Neural cell (in vitro differentiated cells): ENCODE measurements around the gene TFG. TPM values are rescaled to one million over a fixed set of nuclear protein-coding genes. Genes with fewer than 3 reads are reported as not detected.
A peak's percentile ranks its signal among the peaks of the same experiment; 100 is the strongest.

Source experiments
- H2AFZ ChIP-seq: fragments of 200-600, 300-800 bp; sonication (generic), shearing (Covaris generic); 2 replicates; pipeline ENCODE4 v1.6.0; 2014; ENCODE audit warnings: low read depth, mild to moderate bottlenecking, antibody characterized with exemption, low read length, moderate library complexity
- H3F3A ChIP-seq: fragments of 200-600 bp; shearing (Covaris generic); 2 replicates; pipeline ENCODE4 v1.6.1; 2016; ENCODE audit warnings: mild to moderate bottlenecking, moderate library complexity, mixed read lengths, antibody characterized with exemption, low read length; ENCODE audit not compliant: insufficient read depth, poor library complexity, severe bottlenecking
- H3K27ac ChIP-seq: fragments of 200-600, 300-800 bp; sonication (generic), shearing (Covaris generic); 2 replicates; pipeline ENCODE4 v1.5.1; 2014; ENCODE audit warnings: mild to moderate bottlenecking, low read length, moderate library complexity
- H3K27me3 ChIP-seq: fragments of 300-800, 200-600 bp; sonication (generic), shearing (Covaris generic); 2 replicates; pipeline ENCODE4 v1.6.0; 2014; ENCODE audit warnings: mild to moderate bottlenecking, low read depth, low read length, moderate library complexity; ENCODE audit not compliant: insufficient read depth
- H3K36me3 ChIP-seq: fragments of 300-800, 200-600 bp; sonication (generic), shearing (Covaris generic); 2 replicates; pipeline ENCODE4 v1.5.1; 2014; ENCODE audit warnings: mild to moderate bottlenecking, antibody characterized with exemption, low read length, moderate library complexity; ENCODE audit not compliant: insufficient read depth
- H3K4me2 ChIP-seq: fragments of 300-800, 200-600 bp; sonication (generic), shearing (Covaris generic); 2 replicates; pipeline ENCODE4 v1.6.0; 2014; ENCODE audit warnings: mild to moderate bottlenecking, low read length
- H3K4me3 ChIP-seq: fragments of 300-800, 200-600 bp; sonication (generic), shearing (Covaris generic); 2 replicates; pipeline ENCODE4 v1.5.1; 2014; ENCODE audit warnings: mild to moderate bottlenecking, low read length, moderate library complexity
- H3K79me2 ChIP-seq: fragments of 200-600 bp; shearing (Covaris generic); replicated peaks from 2 replicates; pipeline ENCODE4 v1.6.0; 2014; ENCODE audit warnings: mild to moderate bottlenecking, low read length, moderate library complexity; ENCODE audit not compliant: insufficient read depth
- H3K9ac ChIP-seq: fragments of 300-800, 200-600 bp; sonication (generic), shearing (Covaris generic); 2 replicates; pipeline ENCODE4 v1.6.1; 2016; ENCODE audit warnings: mild to moderate bottlenecking, low read length, mixed read lengths
- H3K9me2 ChIP-seq: fragments of 200-600 bp; shearing (Covaris generic); 2 replicates; pipeline ENCODE4 v1.6.1; 2016; ENCODE audit warnings: mild to moderate bottlenecking, low read length, mixed read lengths; ENCODE audit not compliant: insufficient read depth
- H3K9me3 ChIP-seq: fragments of 200-600, 300-800 bp; sonication (generic), shearing (Covaris generic); 2 replicates; pipeline ENCODE4 v1.6.1; 2016; ENCODE audit warnings: mild to moderate bottlenecking, mixed run types, low read length, moderate library complexity, mixed read lengths
- H4K20me1 ChIP-seq: fragments of 200-600 bp; shearing (Covaris generic); 2 replicates; pipeline ENCODE4 v1.6.1; 2016; ENCODE audit warnings: mild to moderate bottlenecking, mixed run types; ENCODE audit not compliant: insufficient read depth
- CTCF ChIP-seq: fragments of 450-650 bp; IDR thresholded peaks from 2 replicates; pipeline ENCODE4 v1.5.1; 2014; ENCODE audit warnings: antibody characterized with exemption, mild to moderate bottlenecking, moderate library complexity; ENCODE audit not compliant: poor library complexity, severe bottlenecking
- EP300 ChIP-seq: fragments of 450-650 bp; conservative IDR thresholded peaks from 2 replicates; pipeline ENCODE4 v1.6.1; 2014; ENCODE audit warnings: antibody characterized with exemption, mild to moderate bottlenecking, moderate library complexity; ENCODE audit not compliant: poor library complexity, severe bottlenecking
- EZH2 ChIP-seq: fragments of 200-600, 300-800 bp; shearing (Covaris generic), sonication (generic); IDR thresholded peaks from 2 replicates; pipeline ENCODE4 v1.6.1; 2014; ENCODE audit warnings: antibody characterized with exemption, low read length, borderline replicate concordance, mild to moderate bottlenecking; ENCODE audit not compliant: insufficient read depth, poor library complexity, severe bottlenecking
- MXI1 ChIP-seq: fragments of 450-650 bp; conservative IDR thresholded peaks from 2 replicates; pipeline ENCODE4 v1.6.1; 2014; ENCODE audit warnings: antibody characterized with exemption, mild to moderate bottlenecking; ENCODE audit not compliant: poor library complexity, severe bottlenecking
- POLR2AphosphoS5 ChIP-seq: IDR thresholded peaks from 2 replicates; pipeline ENCODE4 v1.6.1; 2012
- RAD21 ChIP-seq: fragments of 450-650 bp; conservative IDR thresholded peaks from 2 replicates; pipeline ENCODE4 v1.6.1; 2014; ENCODE audit warnings: antibody characterized with exemption, mild to moderate bottlenecking, moderate library complexity
- REST ChIP-seq: IDR thresholded peaks from 2 replicates; pipeline ENCODE4 v1.6.1; 2012; ENCODE audit warnings: borderline replicate concordance
- SMC3 ChIP-seq: fragments of 450-650 bp; conservative IDR thresholded peaks from 2 replicates; pipeline ENCODE4 v1.6.1; 2014; ENCODE audit warnings: antibody characterized with exemption, mild to moderate bottlenecking, moderate library complexity; ENCODE audit not compliant: poor library complexity
- TAF1 ChIP-seq: IDR thresholded peaks from 2 replicates; pipeline ENCODE4 v1.6.1; 2012; ENCODE audit warnings: low read depth
- polyA plus RNA-seq: library from polyadenylated mRNA; depleted of rRNA; stranded (reverse); fragments of >200 nt; gene quantifications from 2 replicates; pipeline ENCODE4 v1.2.3, GENCODE V29; 2014

TFG gene
- polyA plus RNA-seq, 1 donor from 2014 or later, result 64.6 TPM

- no peaks in the 10 kb centered on the region for H3K9me3 ChIP-seq
- H2AFZ ChIP-seq, result no peak overlapping the region
- no peak overlapping the region for H3K9ac ChIP-seq
- H3K27me3 ChIP-seq, result no peaks in the 10 kb centered on the region
- no peak for TF ChIP-seq SMC3
- no peak for TF ChIP-seq TAF1
- no peak for TF ChIP-seq REST
- TF ChIP-seq CTCF, result no peak
- TF ChIP-seq EP300, result no peak
- no peak for TF ChIP-seq RAD21
- no peak for TF ChIP-seq MXI1
- no peak for TF ChIP-seq EZH2
- no peak for TF ChIP-seq POLR2AphosphoS5
- peaks cover 6% of the 10 kb centered on the region for H3K36me3 ChIP-seq
- H3K79me2 ChIP-seq, result no peaks in the 10 kb centered on the region
- no peaks in the 10 kb centered on the region for H3F3A ChIP-seq
- H3K9me2 ChIP-seq, result no peaks in the 10 kb centered on the region
- H3K4me3 ChIP-seq, result no peak overlapping the region
- H3K27ac ChIP-seq, result no peak overlapping the region
- H4K20me1 ChIP-seq, result no peaks in the 10 kb centered on the region
- H3K4me2 ChIP-seq, result no peak overlapping the region
Observed at GRCh38 chr3:100753846-100754245, 44.6 kb downstream of the TFG start.

GRCh38 chr3:100754563-100755334, 45.5 kb downstream of the TFG start:
- Histone ChIP-seq H3K27ac (no peak overlapping the region), H3F3A (no peaks in the 10 kb centered on the region)

More at GRCh38 chr3:100754563-100755334, 45.5 kb downstream of the TFG start:
- TF ChIP-seq RAD21 (peak; percentile 67), CTCF (peak; percentile 57), SMC3 (peak; percentile 64), REST (no peak), TAF1 (no peak)
- Histone ChIP-seq H2AFZ (no peak overlapping the region), H3K9me2 (no peaks in the 10 kb centered on the region), H3K36me3 (no peaks in the 10 kb centered on the region), H3K4me3 (no peak overlapping the region), H4K20me1 (no peaks in the 10 kb centered on the region), H3K4me2 (no peak overlapping the region), H3K27me3 (no peaks in the 10 kb centered on the region), H3K79me2 (no peaks in the 10 kb centered on the region), H3K9ac (no peak overlapping the region), H3K9me3 (no peaks in the 10 kb centered on the region)
